GM12878 (cell line): Measurements from ENCODE around the gene ZDHHC11B. TPM values are rescaled to one million over a fixed set of nuclear protein-coding genes. Genes with fewer than 3 reads are reported as not detected.

ENCODE experiments used
- ATAC-seq: fragments of 200-7000 bp; cut with Tn5 transposase; 3 replicates; pipeline ENCODE4 v1.9.1; 2020; ENCODE audit warnings: mild to moderate bottlenecking, moderate library complexity
- BruUV-seq: library from RNA; stranded (reverse); fragments of 400-500 nt; replicated peaks from 2 replicates; lab custom pipeline; 2021; lab: Mats Ljungman, UMichigan
- CTCF ChIA-PET: fragments of 300-600 bp; sonication (Branson Sonifier 250); formaldehyde crosslinking; extraction: SDS; loops from one replicate; lab custom pipeline; 2021; ENCODE audit warnings: inconsistent platforms; lab: Yijun Ruan, JAX
- POLR2A ChIA-PET: fragments of 350-600 bp; formaldehyde crosslinking; extraction: SDS; loops from one replicate; lab custom pipeline; 2021; ENCODE audit warnings: inconsistent platforms; lab: Charles Lee
- RAD21 ChIA-PET: fragments of 300-600 bp; sonication (Branson Sonifier 250); formaldehyde crosslinking; loops from one replicate; lab custom pipeline; 2023; ENCODE audit warnings: antibody characterized with exemption; ENCODE audit not compliant: unreplicated experiment; lab: Charles Lee
- SMC1A ChIA-PET: fragments of 300-600 bp; sonication (Branson Sonifier 250); formaldehyde crosslinking; loops from one replicate; lab custom pipeline; 2023; ENCODE audit not compliant: unreplicated experiment, uncharacterized antibody; lab: Charles Lee
- DNase-seq: peaks from one replicate; pipeline ENCODE4 v3.0.0-alpha.2; 2011; ENCODE audit warnings: low read depth, low spot score
- FAIRE-seq: peaks from 3 replicates; lab custom pipeline; 2011; peaks lifted over from hg19 to GRCh38; lab: Jason Lieb, UNC
- H2AFZ ChIP-seq: 2 replicates; pipeline ENCODE4 v1.6.0; 2011; ENCODE audit warnings: low read depth, low read length, control low read depth; ENCODE audit not compliant: control insufficient read depth
- H3K27ac ChIP-seq: 2 replicates; pipeline ENCODE4 v1.5.1; 2011; ENCODE audit warnings: control low read depth; ENCODE audit not compliant: control insufficient read depth, insufficient read depth
- H3K27me3 ChIP-seq, 2 experiments: replicated peaks in 1 of 2; 2 replicates each; pipeline versions ENCODE4 v1.6.0 to v1.6.1; 2011; ENCODE audit warnings: low read length in 1 of 2; ENCODE audit not compliant: control insufficient read depth in 2 of 2, insufficient read depth in 2 of 2
- H3K36me3 ChIP-seq, 2 experiments: 2 replicates each; pipeline ENCODE4 v1.5.1; 2011; ENCODE audit warnings: low read length in 1 of 2; ENCODE audit not compliant: control insufficient read depth in 2 of 2, insufficient read depth in 2 of 2
- H3K4me1 ChIP-seq: 2 replicates; pipeline ENCODE4 v1.6.1; 2011; ENCODE audit warnings: mild to moderate bottlenecking, low read length, moderate library complexity, mixed read lengths; ENCODE audit not compliant: control insufficient read depth, insufficient read depth
- H3K4me2 ChIP-seq: 2 replicates; pipeline ENCODE4 v1.6.0; 2011; ENCODE audit warnings: control low read depth; ENCODE audit not compliant: control insufficient read depth, insufficient read depth
- H3K4me3 ChIP-seq: fragments of 200-600 bp; sonication (generic); 2 replicates; pipeline ENCODE4 v1.5.1; 2016
- H3K79me2 ChIP-seq: 2 replicates; pipeline ENCODE4 v1.6.0; 2011; ENCODE audit warnings: low read length; ENCODE audit not compliant: control insufficient read depth, insufficient read depth
- H3K9ac ChIP-seq: 2 replicates; pipeline ENCODE4 v1.8.0; 2011; ENCODE audit warnings: low read length, control low read depth, mixed read lengths; ENCODE audit not compliant: control insufficient read depth, insufficient read depth
- H3K9me3 ChIP-seq: replicated peaks from 3 replicates; pipeline ENCODE4 v1.5.1; 2011; ENCODE audit warnings: mild to moderate bottlenecking, low read length; ENCODE audit not compliant: control insufficient read depth, insufficient read depth
- H4K20me1 ChIP-seq: 2 replicates; pipeline ENCODE4 v1.6.0; 2011; ENCODE audit not compliant: control insufficient read depth, insufficient read depth
- CBFB ChIP-seq: IDR thresholded peaks from 2 replicates; pipeline ENCODE4 v1.6.1; 2016; ENCODE audit warnings: antibody characterized with exemption, low read depth
- EZH2 ChIP-seq: IDR thresholded peaks from 2 replicates; pipeline ENCODE4 v1.6.1; 2012; ENCODE audit warnings: low read depth, mild to moderate bottlenecking, control low read depth, inconsistent platforms, low read length, borderline replicate concordance; ENCODE audit not compliant: control insufficient read depth
- GATAD2B ChIP-seq: fragments of 450-650 bp; conservative IDR thresholded peaks from 2 replicates; pipeline ENCODE4 v1.6.1; 2017; ENCODE audit warnings: low read depth, mild to moderate bottlenecking, moderate library complexity
- HDGF ChIP-seq: fragments of 450-650 bp; IDR thresholded peaks from 2 replicates; pipeline ENCODE4 v1.6.1; 2016; ENCODE audit warnings: antibody characterized with exemption
- MEF2A ChIP-seq: IDR thresholded peaks from 2 replicates; pipeline ENCODE4 v1.6.1; 2011; ENCODE audit warnings: low read depth, mild to moderate bottlenecking, low read length, moderate library complexity; ENCODE audit not compliant: insufficient read depth
- NFYA ChIP-seq: IDR thresholded peaks from 2 replicates; pipeline ENCODE4 v1.6.1; 2011; ENCODE audit warnings: low read depth, mild to moderate bottlenecking, low read length, improper control_type of control experiment, borderline replicate concordance
- SP1 ChIP-seq: IDR thresholded peaks from one replicate; pipeline ENCODE4 v1.6.1; 2011; ENCODE audit warnings: low read depth, low read length
- STAT1 ChIP-seq: fragments of 450-650 bp; conservative IDR thresholded peaks from 2 replicates; pipeline ENCODE4 v1.6.1; 2014; ENCODE audit warnings: antibody characterized with exemption, mild to moderate bottlenecking
- TCF3 ChIP-seq: IDR thresholded peaks from 2 replicates; pipeline ENCODE4 v1.6.1; 2012; ENCODE audit warnings: low read depth, mild to moderate bottlenecking, low read length, borderline replicate concordance; ENCODE audit not compliant: insufficient read depth
- ZNF207 ChIP-seq: fragments of 450-650 bp; IDR thresholded peaks from 2 replicates; pipeline ENCODE4 v1.6.1; 2014; ENCODE audit warnings: antibody characterized with exemption, mild to moderate bottlenecking, borderline replicate concordance
- WGBS: methylation state at CpG from one replicate; pipeline ENCODE4 v1.1.6; 2016; ENCODE audit warnings: low lambda C conversion rate; ENCODE audit not compliant: insufficient replicate concordance, insufficient coverage; ENCODE audit errors: missing lambda C conversion rate; 5-methylcytosine and 5-hydroxymethylcytosine counted together
- in situ Hi-C: fragments of 300-500 bp; cut with MboI; formaldehyde crosslinking; loops from 9 replicates; pipeline ENCODE4 v1.14.3; 2018; ENCODE audit warnings: mixed read lengths
- intact Hi-C: fragments of 100-400 bp; cut with micrococcal nuclease; formaldehyde crosslinking; loops from one replicate; pipeline ENCODE4 v1.14.2; 2022; ENCODE audit not compliant: unreplicated experiment
- polyA plus RNA-seq, 11 experiments: library from polyadenylated mRNA; depleted of rRNA in 4 of 11; unstranded in 6 of 11; stranded (reverse) in 5 of 11; fragments of >200 nt; fragmentation: Nextera tagmentation in 4 of 11; fragmentation: Illumina TruSeq in 1 of 11; extraction: Ambion mirVana in 4 of 11; extraction: Trizol in 1 of 11; gene quantifications; 1 replicate in 1 of 11; 2 replicates in 10 of 11; pipeline versions ENCODE4 v1.2.1 to v1.2.3, GENCODE V29; 2011 to 2016; ENCODE audit warnings: inconsistent platforms in 2 of 11, missing spikeins in 2 of 11, low read depth in 1 of 11
- total RNA-seq, 4 experiments: library from RNA; depleted of rRNA in 3 of 4; stranded (reverse); fragments of >200 nt in 3 of 4; fragmentation: Illumina TruSeq in 1 of 4; extraction: Trizol in 1 of 4; gene quantifications; 2 replicates each; pipeline versions ENCODE4 v1.2.1 to v1.2.3, GENCODE V29; 2013 to 2021
- TF ChIP-seq, protein P1 (sequence below): IDR thresholded peaks from 2 replicates; pipeline ENCODE4 v1.6.1; 2011; ENCODE audit warnings: low read depth, low read length, improper control_type of control experiment, borderline replicate concordance
- TF ChIP-seq, protein P2 (sequence below): fragments of 450-650 bp; formaldehyde crosslinking; IDR thresholded peaks from 2 replicates; pipeline ENCODE4 v1.4.0; 2022; ENCODE audit warnings: mild to moderate bottlenecking, moderate library complexity
- TF ChIP-seq, protein P3 (sequence below), 3 experiments: IDR thresholded peaks in 2 of 3; conservative IDR thresholded peaks in 1 of 3; 2 replicates each; pipeline ENCODE4 v1.5.1; 2011; ENCODE audit warnings: low read depth in 3 of 3, low read length in 3 of 3, mild to moderate bottlenecking in 3 of 3, control low read depth in 2 of 3, moderate library complexity in 2 of 3, inconsistent platforms in 1 of 3, mixed read lengths in 1 of 3; ENCODE audit not compliant: control insufficient read depth in 2 of 3, insufficient read depth in 1 of 3; ENCODE audit errors: extremely low read depth in 1 of 3
- TF ChIP-seq, protein P4 (sequence below): fragments of 450-650 bp; conservative IDR thresholded peaks from 2 replicates; pipeline ENCODE4 v1.6.1; 2017; ENCODE audit warnings: mild to moderate bottlenecking, moderate library complexity

Gene ZDHHC11B
- total and polyA plus RNA-seq, 10 of the 15 experiments (the other 5 are each of a cell fraction or from before 2014, with no cell fraction given), result 0.01 to 0.10 (median 0.09) TPM; not detected in 7

DNA sequence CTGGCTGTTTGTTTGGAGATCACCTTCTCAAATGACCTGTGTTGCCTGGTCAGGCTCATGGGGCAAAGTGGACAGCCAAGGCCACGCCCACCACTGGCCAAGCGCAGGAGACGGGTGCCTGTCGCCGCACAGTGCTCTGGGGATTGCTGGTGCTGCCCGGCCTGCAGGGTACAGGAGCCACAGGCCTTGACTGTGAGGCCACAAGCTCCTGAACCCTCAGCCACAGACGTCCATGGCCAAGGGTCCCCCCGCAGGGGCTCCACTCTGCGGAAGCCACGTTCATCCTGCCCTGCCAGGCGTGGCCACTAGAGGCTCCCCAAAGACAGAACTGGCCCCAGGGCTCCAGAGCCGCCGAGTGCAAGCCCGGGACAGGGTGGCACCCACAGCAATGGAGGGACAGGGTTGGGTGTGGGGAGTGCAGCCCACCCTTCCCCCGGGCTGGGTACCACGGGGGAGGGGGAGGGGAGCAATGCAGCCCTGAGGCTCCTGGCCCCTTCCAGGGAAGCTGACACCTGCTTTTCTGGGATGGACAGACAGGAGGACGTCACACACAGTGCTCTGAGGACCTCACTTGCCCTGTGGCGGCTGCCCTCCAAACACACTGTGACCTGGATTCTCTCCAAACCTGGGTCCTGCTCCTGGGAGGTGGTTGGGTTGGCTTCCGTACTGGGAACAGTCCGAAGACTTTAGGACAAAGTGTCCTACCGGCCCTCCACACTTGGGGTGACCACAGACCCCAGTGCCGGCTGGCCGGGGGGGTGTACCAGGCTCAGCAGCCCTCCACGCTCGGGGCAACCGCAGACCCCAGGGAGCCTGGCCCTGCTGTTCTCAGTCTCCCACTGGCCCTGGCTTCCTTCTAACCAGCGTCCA is 112.8 kb downstream of the ZDHHC11B start:
- peaks cover 0 to 2% of the 10 kb centered on the region in 2 experiments; a peak in 1 of 4 replicates for H3K36me3 ChIP-seq
- DNase-seq (no peak), FAIRE-seq (no peak), ATAC-seq (peak; percentile 90)
- no peaks in the 10 kb centered on the region for H3K27me3 ChIP-seq
- no peak overlapping the region for H3K9ac ChIP-seq
- intact Hi-C loops, result loop anchor here (2.0 kb wide), 1 partner anchor 231 kb away; no protein-coding TSS in a partner anchor
- POLR2A ChIA-PET, result no interaction called here
- CTCF ChIA-PET, result interaction anchor here (0.9 kb wide), 1 partner anchor 231 kb away, joined by 3 read pairs; no protein-coding TSS in a partner anchor
- SMC1A ChIA-PET, result no interaction called here
- WGBS, result 55% methylated on average over 25 of the region's 27 CpGs
- H3K27ac ChIP-seq, result no peak overlapping the region
- in situ Hi-C loops, result loop anchor here (5.0 kb wide), 1 partner anchor 231 kb away; no protein-coding TSS in a partner anchor
- no peak overlapping the region for H2AFZ ChIP-seq
- H3K4me1 ChIP-seq, result no peaks in the 10 kb centered on the region
- no peak overlapping the region for H3K4me3 ChIP-seq
- H3K9me3 ChIP-seq, result no peaks in the 10 kb centered on the region
- H4K20me1 ChIP-seq, result no peaks in the 10 kb centered on the region
- no peak overlapping the region for H3K4me2 ChIP-seq
- no TSS peak for BruUV-seq
- RAD21 ChIA-PET, result interaction anchor here (1.3 kb wide), 1 partner anchor 232 kb away, joined by 5 read pairs; no protein-coding TSS in a partner anchor
- no peaks in the 10 kb centered on the region for H3K79me2 ChIP-seq
- TF ChIP-seq, protein P1, sequence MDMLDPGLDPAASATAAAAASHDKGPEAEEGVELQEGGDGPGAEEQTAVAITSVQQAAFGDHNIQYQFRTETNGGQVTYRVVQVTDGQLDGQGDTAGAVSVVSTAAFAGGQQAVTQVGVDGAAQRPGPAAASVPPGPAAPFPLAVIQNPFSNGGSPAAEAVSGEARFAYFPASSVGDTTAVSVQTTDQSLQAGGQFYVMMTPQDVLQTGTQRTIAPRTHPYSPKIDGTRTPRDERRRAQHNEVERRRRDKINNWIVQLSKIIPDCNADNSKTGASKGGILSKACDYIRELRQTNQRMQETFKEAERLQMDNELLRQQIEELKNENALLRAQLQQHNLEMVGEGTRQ, result no peak
- TF ChIP-seq, protein P2, sequence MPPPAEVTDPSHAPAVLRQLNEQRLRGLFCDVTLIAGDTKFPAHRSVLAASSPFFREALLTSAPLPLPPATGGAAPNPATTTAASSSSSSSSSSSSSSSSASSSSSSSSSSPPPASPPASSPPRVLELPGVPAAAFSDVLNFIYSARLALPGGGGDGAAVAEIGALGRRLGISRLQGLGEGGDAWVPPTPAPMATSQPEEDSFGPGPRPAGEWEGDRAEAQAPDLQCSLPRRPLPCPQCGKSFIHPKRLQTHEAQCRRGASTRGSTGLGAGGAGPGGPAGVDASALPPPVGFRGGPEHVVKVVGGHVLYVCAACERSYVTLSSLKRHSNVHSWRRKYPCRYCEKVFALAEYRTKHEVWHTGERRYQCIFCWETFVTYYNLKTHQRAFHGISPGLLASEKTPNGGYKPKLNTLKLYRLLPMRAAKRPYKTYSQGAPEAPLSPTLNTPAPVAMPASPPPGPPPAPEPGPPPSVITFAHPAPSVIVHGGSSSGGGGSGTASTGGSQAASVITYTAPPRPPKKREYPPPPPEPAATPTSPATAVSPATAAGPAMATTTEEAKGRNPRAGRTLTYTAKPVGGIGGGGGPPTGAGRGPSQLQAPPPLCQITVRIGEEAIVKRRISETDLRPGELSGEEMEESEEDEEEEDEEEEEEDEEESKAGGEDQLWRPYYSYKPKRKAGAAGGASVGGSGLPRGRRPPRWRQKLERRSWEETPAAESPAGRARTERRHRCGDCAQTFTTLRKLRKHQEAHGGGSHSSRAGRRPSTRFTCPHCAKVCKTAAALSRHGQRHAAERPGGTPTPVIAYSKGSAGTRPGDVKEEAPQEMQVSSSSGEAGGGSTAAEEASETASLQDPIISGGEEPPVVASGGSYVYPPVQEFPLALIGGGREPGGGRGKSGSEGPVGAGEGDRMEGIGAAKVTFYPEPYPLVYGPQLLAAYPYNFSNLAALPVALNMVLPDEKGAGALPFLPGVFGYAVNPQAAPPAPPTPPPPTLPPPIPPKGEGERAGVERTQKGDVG, result no peak
- TF ChIP-seq NFYA, result no peak
- TF ChIP-seq MEF2A, result no peak
- no peak for TF ChIP-seq TCF3
- TF ChIP-seq STAT1, result no peak
- TF ChIP-seq, protein P3, sequence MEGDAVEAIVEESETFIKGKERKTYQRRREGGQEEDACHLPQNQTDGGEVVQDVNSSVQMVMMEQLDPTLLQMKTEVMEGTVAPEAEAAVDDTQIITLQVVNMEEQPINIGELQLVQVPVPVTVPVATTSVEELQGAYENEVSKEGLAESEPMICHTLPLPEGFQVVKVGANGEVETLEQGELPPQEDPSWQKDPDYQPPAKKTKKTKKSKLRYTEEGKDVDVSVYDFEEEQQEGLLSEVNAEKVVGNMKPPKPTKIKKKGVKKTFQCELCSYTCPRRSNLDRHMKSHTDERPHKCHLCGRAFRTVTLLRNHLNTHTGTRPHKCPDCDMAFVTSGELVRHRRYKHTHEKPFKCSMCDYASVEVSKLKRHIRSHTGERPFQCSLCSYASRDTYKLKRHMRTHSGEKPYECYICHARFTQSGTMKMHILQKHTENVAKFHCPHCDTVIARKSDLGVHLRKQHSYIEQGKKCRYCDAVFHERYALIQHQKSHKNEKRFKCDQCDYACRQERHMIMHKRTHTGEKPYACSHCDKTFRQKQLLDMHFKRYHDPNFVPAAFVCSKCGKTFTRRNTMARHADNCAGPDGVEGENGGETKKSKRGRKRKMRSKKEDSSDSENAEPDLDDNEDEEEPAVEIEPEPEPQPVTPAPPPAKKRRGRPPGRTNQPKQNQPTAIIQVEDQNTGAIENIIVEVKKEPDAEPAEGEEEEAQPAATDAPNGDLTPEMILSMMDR (IDR thresholded peaks at IDR 0.05 in 2 of 3, conservative IDR thresholded peaks at IDR 0.05 in 1 of 3; ENCODE audit: control insufficient read depth in 2 of 3, extremely low read depth in 1 of 3, insufficient read depth in 1 of 3, low read depth in 3 of 3, low read length in 3 of 3), result peak; percentile 83 to 91 (median 86)
- TF ChIP-seq GATAD2B, result no peak
- TF ChIP-seq HDGF, result no peak
- TF ChIP-seq CBFB, result no peak
- TF ChIP-seq EZH2, result no peak
- TF ChIP-seq, protein P4, sequence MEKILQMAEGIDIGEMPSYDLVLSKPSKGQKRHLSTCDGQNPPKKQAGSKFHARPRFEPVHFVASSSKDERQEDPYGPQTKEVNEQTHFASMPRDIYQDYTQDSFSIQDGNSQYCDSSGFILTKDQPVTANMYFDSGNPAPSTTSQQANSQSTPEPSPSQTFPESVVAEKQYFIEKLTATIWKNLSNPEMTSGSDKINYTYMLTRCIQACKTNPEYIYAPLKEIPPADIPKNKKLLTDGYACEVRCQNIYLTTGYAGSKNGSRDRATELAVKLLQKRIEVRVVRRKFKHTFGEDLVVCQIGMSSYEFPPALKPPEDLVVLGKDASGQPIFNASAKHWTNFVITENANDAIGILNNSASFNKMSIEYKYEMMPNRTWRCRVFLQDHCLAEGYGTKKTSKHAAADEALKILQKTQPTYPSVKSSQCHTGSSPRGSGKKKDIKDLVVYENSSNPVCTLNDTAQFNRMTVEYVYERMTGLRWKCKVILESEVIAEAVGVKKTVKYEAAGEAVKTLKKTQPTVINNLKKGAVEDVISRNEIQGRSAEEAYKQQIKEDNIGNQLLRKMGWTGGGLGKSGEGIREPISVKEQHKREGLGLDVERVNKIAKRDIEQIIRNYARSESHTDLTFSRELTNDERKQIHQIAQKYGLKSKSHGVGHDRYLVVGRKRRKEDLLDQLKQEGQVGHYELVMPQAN, result no peak
- TF ChIP-seq ZNF207, result 0 out of 2 replicates have a peak, but pooled peaks have one; percentile 38
- TF ChIP-seq SP1, result no peak
